ENCODE measurements around the gene KRTAP5-1.

KRTAP5-1 gene

DNA sequence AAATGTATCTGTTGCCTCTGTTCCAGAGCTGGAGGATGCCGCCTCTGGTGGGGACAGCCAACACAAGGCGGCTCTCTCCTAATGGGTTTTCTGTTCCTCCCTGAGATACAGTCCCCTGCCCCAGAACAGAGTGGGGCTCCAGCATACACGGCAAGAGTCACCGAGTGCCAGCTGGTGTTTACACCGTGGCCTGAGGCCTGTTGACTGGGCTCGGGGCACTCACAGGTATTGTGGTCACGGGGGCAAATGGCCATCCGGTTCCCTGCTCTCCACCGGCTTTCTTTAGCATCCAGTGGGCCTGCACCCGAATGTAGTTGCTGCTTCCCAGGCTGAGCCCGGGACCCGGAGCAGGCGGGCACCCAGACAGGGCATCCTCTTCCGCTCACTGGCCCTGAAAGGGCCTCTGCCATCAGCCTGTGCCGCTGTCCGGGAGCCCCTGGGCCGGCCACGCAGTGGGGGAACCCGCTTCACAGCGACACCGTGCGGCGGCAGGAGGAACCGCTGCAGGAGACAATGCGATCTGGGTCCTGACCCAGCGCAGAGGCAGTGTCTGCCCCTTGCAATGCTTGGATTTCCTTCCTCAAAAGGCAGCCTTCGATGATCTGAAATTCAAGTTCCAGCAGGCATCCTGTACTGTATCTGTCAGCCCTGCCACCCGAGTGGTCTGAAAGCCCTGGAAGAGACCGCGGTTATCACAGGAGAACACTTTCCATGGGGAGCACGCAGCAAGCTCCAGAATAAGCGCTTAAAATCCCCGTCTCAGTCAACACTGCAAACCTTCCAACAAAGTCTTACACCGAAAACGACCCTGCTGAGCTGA is 43.6 kb upstream of the KRTAP5-1 start (continued):
- TF ChIP-seq, protein P1, sequence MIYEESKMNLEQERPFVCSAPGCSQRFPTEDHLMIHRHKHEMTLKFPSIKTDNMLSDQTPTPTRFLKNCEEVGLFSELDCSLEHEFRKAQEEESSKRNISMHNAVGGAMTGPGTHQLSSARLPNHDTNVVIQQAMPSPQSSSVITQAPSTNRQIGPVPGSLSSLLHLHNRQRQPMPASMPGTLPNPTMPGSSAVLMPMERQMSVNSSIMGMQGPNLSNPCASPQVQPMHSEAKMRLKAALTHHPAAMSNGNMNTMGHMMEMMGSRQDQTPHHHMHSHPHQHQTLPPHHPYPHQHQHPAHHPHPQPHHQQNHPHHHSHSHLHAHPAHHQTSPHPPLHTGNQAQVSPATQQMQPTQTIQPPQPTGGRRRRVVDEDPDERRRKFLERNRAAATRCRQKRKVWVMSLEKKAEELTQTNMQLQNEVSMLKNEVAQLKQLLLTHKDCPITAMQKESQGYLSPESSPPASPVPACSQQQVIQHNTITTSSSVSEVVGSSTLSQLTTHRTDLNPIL (CRISPR knock-in tag; IDR thresholded peaks at IDR 0.05; ENCODE audit: low read depth), result no peak
- TF ChIP-seq ZNF565 (CRISPR knock-in tag; conservative IDR thresholded peaks at IDR 0.05; ENCODE audit: low read depth) (no peak), TCF4 (CRISPR knock-in tag; IDR thresholded peaks at IDR 0.05; ENCODE audit: borderline replicate concordance) (no peak), ZNF8 (CRISPR knock-in tag; IDR thresholded peaks at IDR 0.05) (no peak), ZNF70 (CRISPR knock-in tag; IDR thresholded peaks at IDR 0.05) (no peak), ZFP3 (CRISPR knock-in tag; IDR thresholded peaks at IDR 0.05) (no peak)

DNA sequence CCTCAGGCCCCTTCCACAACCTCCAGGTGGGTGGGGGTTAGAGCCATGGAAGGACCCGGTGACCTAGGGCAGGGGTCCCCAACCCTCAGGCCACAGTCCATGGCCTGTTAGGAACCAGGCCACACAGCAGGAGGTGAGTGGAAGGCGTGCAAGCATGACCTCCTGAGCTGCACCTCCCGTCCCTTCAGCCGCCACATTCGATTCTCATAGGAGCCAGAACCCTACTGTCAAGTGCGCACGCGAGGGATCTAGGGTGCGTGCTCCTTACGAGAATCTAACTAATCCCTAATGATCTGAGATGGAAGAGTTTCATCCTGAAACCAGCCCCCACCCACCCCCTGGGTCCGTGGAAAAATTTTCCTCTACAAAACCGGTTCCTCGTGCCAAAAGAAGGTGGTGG is 40.5 kb upstream of the KRTAP5-1 start:
- ATAC-seq, result no peak
- TF ChIP-seq BACH2 (CRISPR knock-in tag; IDR thresholded peaks at IDR 0.05; ENCODE audit: borderline replicate concordance), result no peak
- no peak for TF ChIP-seq ZNF565 (CRISPR knock-in tag; conservative IDR thresholded peaks at IDR 0.05; ENCODE audit: low read depth)
- TF ChIP-seq, protein P2, sequence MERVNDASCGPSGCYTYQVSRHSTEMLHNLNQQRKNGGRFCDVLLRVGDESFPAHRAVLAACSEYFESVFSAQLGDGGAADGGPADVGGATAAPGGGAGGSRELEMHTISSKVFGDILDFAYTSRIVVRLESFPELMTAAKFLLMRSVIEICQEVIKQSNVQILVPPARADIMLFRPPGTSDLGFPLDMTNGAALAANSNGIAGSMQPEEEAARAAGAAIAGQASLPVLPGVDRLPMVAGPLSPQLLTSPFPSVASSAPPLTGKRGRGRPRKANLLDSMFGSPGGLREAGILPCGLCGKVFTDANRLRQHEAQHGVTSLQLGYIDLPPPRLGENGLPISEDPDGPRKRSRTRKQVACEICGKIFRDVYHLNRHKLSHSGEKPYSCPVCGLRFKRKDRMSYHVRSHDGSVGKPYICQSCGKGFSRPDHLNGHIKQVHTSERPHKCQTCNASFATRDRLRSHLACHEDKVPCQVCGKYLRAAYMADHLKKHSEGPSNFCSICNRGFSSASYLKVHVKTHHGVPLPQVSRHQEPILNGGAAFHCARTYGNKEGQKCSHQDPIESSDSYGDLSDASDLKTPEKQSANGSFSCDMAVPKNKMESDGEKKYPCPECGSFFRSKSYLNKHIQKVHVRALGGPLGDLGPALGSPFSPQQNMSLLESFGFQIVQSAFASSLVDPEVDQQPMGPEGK (CRISPR knock-in tag; IDR thresholded peaks at IDR 0.05; ENCODE audit: borderline replicate concordance), result no peak
- TF ChIP-seq TCF4 (CRISPR knock-in tag; IDR thresholded peaks at IDR 0.05; ENCODE audit: borderline replicate concordance), result no peak
- TF ChIP-seq, protein P3, sequence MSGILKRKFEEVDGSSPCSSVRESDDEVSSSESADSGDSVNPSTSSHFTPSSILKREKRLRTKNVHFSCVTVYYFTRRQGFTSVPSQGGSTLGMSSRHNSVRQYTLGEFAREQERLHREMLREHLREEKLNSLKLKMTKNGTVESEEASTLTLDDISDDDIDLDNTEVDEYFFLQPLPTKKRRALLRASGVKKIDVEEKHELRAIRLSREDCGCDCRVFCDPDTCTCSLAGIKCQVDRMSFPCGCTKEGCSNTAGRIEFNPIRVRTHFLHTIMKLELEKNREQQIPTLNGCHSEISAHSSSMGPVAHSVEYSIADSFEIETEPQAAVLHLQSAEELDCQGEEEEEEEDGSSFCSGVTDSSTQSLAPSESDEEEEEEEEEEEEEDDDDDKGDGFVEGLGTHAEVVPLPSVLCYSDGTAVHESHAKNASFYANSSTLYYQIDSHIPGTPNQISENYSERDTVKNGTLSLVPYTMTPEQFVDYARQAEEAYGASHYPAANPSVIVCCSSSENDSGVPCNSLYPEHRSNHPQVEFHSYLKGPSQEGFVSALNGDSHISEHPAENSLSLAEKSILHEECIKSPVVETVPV (CRISPR knock-in tag; IDR thresholded peaks at IDR 0.05), result no peak
- TF ChIP-seq ESRRG (CRISPR knock-in tag; IDR thresholded peaks at IDR 0.05), result no peak
- no peak for TF ChIP-seq TOX (CRISPR knock-in tag; IDR thresholded peaks at IDR 0.05; ENCODE audit: borderline replicate concordance)
- no peak for TF ChIP-seq SNAI2 (CRISPR knock-in tag; IDR thresholded peaks at IDR 0.05)
- TF ChIP-seq RARB (CRISPR knock-in tag; IDR thresholded peaks at IDR 0.05), result no peak

DNA sequence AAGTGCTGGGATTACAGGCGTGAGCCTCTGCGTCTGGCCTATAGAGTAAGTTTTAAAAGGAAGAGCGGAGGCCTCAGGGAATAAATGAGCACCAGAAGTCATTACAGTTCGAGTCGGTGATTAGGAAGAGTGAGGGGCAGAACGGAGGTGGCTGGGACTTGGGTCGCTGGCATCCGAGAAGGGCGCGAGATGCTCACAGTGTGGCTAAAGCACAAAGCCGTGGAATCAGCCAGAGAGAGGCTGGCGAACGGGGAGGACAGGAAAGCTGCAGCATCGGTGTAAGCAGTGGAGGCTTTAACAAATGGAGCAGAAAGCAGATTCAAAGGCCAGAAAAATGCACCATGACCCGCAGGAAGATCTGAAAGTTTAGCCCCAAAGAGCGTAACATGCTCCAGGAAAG is 39.5 kb upstream of the KRTAP5-1 start:
- no peak for TF ChIP-seq PPARA (CRISPR knock-in tag; IDR thresholded peaks at IDR 0.05; ENCODE audit: borderline replicate concordance)
- no peak for ATAC-seq

DNA sequence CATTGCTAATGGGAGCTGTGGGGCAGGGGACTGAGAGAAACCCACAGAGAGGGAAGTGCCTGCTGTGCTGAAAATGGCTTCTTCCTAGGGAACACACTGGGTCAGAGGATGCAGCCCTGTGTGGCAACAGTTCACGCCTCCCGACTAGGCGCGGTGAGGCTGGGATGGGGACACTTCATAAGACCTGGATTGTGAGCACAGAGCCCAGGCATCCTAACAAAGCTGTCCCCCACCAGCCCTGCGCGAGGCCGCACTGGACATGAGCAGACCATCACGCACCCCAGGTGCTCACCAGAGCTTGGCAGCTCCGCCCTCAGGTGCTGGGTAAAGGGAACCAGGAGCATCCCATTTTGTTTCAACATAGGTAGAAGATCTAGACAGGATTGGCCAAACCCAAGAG is 38.6 kb upstream of the KRTAP5-1 start:
- ATAC-seq, result no peak
- TF ChIP-seq ZC3H10 (CRISPR knock-in tag; IDR thresholded peaks at IDR 0.05), result no peak
- TF ChIP-seq, protein P4, sequence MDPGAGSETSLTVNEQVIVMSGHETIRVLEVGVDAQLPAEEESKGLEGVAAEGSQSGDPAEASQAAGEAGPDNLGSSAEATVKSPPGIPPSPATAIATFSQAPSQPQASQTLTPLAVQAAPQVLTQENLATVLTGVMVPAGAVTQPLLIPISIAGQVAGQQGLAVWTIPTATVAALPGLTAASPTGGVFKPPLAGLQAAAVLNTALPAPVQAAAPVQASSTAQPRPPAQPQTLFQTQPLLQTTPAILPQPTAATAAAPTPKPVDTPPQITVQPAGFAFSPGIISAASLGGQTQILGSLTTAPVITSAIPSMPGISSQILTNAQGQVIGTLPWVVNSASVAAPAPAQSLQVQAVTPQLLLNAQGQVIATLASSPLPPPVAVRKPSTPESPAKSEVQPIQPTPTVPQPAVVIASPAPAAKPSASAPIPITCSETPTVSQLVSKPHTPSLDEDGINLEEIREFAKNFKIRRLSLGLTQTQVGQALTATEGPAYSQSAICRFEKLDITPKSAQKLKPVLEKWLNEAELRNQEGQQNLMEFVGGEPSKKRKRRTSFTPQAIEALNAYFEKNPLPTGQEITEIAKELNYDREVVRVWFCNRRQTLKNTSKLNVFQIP (CRISPR knock-in tag; IDR thresholded peaks at IDR 0.05; ENCODE audit: borderline replicate concordance, low read depth), result no peak
- no peak for TF ChIP-seq ZFP3 (CRISPR knock-in tag; IDR thresholded peaks at IDR 0.05)

DNA sequence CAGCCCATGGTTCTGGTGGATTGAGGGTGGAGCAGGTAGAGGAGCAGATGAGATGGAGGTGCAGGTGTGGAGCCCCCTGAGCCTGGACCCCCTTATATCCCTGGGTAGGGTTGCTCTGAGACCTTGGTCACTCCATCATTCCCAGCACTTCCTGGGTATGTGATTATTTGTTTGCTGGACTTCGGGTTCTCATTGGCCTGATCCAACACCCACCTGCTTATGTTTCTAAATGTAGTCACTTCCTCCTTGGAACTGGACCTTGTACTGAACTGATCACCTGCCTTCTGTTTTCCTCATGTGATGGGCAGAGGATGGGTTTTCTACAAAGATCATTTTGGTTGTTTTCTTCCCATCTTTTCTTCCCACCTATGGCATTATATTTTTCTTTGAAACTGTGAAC is 37.0 kb upstream of the KRTAP5-1 start, which contains the start of gene KRTAP5-4:
KRTAP5-4 (minus strand) TSS at position 53 of the 400 bp plus-strand sequence; CDS start at position 8, 45 bp downstream.
- TF ChIP-seq TOX (CRISPR knock-in tag; IDR thresholded peaks at IDR 0.05; ENCODE audit: borderline replicate concordance), result no peak
- no peak for ATAC-seq

DNA sequence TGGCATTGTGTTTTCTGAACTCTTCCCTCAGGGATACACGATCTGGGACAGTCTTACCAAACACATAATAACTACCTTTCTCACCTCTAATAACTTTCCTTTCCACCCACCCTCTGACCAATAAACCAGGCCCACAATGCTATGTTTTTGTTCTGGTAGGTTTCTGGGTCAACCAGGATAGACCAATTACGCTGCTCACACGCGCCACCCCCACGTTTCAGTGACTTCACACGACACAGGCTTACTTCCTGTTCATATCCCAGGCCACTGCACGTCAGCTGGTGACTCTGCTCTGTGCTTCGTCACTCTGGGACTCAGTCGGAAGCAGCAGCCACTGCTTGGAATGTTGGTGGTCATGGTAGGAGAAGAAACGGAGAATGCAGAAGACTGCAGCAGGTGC is 34.4 kb upstream of the KRTAP5-1 start:
- TF ChIP-seq RARB (CRISPR knock-in tag; IDR thresholded peaks at IDR 0.05) (no peak), ZNF70 (CRISPR knock-in tag; IDR thresholded peaks at IDR 0.05) (no peak), TCF4 (CRISPR knock-in tag; IDR thresholded peaks at IDR 0.05; ENCODE audit: borderline replicate concordance) (no peak), CSDC2 (CRISPR knock-in tag; IDR thresholded peaks at IDR 0.05) (no peak), GLIS3 (CRISPR knock-in tag; IDR thresholded peaks at IDR 0.05) (no peak), ZFP3 (CRISPR knock-in tag; IDR thresholded peaks at IDR 0.05) (no peak), ESRRG (CRISPR knock-in tag; IDR thresholded peaks at IDR 0.05) (no peak), PPARA (CRISPR knock-in tag; IDR thresholded peaks at IDR 0.05; ENCODE audit: borderline replicate concordance) (no peak)
- TF ChIP-seq, protein P4 (CRISPR knock-in tag; IDR thresholded peaks at IDR 0.05; ENCODE audit: borderline replicate concordance, low read depth), result no peak
- TF ChIP-seq, protein P3 (CRISPR knock-in tag; IDR thresholded peaks at IDR 0.05), result no peak
- no peak for ATAC-seq
